GM12865 (cell line): Measurements from ENCODE around the gene RNF224.

ENCODE experiments used
- DNase-seq: peaks from one replicate; pipeline ENCODE4 v3.0.0; 2010; ENCODE audit warnings: low read depth
- H3K4me3 ChIP-seq: 2 replicates; pipeline ENCODE4 v1.5.1; 2011; ENCODE audit warnings: mild to moderate bottlenecking, low read depth, low read length, control low read depth
- TF ChIP-seq, protein P1 (sequence below): IDR thresholded peaks from 2 replicates; pipeline ENCODE4 v1.5.1; 2011; ENCODE audit warnings: low read length, control low read depth, low read depth, inconsistent platforms; ENCODE audit not compliant: insufficient read depth; ENCODE audit errors: missing control alignments

Gene RNF224

DNA sequence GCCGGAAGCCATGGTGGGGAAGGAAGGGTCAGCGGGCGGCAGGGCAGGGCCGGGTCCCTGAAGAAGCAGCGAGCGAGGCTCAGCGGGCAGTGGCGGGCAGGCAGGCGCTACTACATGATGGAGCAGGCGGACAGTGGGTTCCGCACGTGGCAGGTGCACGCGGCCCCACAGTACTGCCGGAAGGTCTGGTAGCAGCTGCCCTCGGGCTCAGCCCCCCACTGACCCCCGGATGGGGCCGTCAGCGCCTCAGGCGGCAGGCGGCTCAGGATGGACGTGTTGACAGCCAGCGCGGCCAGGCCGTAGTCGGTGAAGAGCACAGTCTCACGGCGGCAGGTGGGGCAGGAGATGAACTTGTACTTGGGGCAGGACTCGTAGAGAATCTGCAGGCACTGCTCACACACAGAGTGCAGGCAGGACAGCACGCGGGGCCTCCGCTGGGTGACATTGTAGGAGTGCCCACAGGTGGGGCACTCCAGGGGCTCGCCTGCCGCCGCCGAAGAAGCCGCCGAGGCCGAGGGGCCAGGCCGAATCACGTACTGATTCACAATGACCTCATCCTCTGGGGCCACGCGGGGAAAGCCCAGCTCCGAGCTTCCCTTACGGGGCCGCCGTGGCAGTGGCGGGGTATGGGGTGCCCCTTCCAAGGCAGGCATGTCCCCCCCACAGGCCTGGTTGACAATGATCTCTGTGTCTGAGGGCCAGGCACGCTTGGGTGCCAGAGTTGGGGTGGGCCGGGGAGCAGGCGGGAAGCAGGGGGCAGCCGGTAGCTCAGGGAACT is 6.8 kb upstream of the RNF224 start:
- DNase-seq = no peak
- TF ChIP-seq, protein P1, sequence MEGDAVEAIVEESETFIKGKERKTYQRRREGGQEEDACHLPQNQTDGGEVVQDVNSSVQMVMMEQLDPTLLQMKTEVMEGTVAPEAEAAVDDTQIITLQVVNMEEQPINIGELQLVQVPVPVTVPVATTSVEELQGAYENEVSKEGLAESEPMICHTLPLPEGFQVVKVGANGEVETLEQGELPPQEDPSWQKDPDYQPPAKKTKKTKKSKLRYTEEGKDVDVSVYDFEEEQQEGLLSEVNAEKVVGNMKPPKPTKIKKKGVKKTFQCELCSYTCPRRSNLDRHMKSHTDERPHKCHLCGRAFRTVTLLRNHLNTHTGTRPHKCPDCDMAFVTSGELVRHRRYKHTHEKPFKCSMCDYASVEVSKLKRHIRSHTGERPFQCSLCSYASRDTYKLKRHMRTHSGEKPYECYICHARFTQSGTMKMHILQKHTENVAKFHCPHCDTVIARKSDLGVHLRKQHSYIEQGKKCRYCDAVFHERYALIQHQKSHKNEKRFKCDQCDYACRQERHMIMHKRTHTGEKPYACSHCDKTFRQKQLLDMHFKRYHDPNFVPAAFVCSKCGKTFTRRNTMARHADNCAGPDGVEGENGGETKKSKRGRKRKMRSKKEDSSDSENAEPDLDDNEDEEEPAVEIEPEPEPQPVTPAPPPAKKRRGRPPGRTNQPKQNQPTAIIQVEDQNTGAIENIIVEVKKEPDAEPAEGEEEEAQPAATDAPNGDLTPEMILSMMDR = no peak
- H3K4me3 ChIP-seq = no peak overlapping the region

DNA sequence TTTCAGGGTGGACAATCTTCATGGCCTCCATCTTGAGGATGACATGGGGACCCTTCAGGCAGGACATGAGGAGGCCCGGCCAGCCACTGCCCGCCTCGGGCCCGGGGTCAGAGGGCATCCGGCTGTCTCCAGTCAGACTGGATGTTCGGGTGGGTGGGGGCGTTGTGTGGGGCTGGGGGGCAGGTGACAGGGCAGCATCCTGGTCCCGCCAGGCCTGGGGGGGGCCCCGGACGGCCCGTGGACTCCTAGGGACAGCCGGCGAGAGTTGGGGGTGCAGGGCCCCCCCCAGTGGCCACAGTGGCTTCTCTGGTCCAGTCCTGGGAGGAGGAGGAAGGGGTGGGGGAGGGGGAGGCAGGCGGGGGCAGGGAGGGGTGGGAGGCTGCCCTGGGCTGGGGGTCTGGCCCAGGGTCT is 6.2 kb upstream of the RNF224 start:
- TF ChIP-seq, protein P1 = no peak
- H3K4me3 ChIP-seq = no peak overlapping the region
- DNase-seq = no peak

DNA sequence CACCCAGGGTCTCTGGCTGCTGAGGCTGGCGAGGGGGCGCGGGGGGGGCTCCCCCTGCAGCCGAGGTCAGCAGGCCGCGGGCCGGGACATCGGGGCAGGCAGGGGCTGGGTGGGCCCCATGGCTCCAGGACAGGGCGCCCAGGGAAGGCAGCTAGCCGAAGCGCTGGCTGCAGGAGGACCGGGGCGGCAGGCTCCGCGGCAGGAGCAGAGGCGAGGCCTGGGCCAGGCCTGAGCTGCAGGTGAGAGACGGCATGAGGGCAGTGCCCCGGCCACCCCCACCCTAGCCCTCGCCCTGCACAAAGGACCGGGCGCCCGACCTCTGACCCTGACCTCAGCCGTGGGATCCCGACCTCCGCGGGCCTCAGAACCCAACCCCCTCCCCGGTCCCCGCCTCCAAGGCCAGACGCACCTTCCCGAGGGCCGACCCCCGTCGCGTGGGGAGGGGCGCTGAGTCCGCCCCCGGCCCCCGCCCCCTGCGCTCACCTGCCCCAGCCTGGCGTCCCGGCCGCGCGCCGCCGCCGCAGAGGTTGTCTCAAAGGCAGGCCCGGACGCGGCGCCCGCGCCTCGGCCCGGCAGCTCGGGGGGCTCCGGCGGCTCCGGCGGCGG is 5.7 kb upstream of the RNF224 start:
- TF ChIP-seq, protein P1 = no peak
- DNase-seq = no peak
- peak overlapping the region; percentile 46 for H3K4me3 ChIP-seq

DNA sequence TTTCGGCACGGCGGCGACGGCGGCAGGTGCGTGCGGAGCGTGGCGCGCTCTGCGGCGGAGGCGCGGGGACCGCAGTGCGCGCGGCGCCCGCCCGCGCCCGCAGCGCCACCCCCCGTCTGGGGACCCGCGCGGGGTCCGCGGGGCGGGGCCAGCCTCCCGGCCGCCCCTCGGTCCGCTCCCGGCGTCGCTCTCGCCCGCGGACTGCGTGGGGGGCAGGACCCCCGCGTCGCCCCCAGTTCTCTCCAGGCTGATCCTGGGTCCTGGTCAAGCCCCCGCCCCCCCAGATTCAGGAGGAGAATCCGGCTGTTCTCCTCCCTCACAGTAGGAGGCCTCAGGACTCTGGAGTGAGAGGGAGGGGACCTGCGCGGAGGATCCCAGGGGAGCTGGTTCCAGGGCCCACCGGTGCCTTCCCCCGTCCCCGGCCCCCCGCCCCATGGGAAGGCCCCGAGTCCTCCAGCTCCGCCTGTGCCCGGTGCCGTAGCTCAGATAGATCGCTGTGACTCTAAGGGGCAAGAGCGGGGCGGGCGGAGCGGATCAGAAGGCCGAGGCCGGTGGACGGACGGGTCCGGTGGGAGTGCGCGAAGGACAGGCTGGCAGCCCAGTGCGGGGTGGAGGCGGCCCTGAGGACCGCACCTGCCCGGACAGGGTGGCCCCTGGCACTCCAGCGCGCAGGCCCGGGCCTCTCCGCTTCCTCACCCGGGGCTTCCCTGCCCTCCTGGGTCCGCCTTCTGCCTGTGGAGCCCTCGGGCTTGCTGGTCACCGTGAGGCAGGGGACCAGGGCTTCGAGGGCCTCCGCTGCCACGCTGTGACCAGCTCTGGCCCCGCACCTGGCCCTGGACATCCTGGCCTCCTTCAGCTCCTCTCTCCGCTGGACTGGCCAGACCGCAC is 4.9 kb upstream of the RNF224 start, which contains the start of gene RNF208:
Gene RNF208, minus strand, starts transcription at position 51 of the 888 bp plus-strand sequence. CDS start 1,028 bp downstream, outside the sequence.
- H3K4me3 ChIP-seq = peak within 1 kb of the TSS; percentile 76
- DNase-seq = no peak
- TF ChIP-seq, protein P1 = no peak

DNA sequence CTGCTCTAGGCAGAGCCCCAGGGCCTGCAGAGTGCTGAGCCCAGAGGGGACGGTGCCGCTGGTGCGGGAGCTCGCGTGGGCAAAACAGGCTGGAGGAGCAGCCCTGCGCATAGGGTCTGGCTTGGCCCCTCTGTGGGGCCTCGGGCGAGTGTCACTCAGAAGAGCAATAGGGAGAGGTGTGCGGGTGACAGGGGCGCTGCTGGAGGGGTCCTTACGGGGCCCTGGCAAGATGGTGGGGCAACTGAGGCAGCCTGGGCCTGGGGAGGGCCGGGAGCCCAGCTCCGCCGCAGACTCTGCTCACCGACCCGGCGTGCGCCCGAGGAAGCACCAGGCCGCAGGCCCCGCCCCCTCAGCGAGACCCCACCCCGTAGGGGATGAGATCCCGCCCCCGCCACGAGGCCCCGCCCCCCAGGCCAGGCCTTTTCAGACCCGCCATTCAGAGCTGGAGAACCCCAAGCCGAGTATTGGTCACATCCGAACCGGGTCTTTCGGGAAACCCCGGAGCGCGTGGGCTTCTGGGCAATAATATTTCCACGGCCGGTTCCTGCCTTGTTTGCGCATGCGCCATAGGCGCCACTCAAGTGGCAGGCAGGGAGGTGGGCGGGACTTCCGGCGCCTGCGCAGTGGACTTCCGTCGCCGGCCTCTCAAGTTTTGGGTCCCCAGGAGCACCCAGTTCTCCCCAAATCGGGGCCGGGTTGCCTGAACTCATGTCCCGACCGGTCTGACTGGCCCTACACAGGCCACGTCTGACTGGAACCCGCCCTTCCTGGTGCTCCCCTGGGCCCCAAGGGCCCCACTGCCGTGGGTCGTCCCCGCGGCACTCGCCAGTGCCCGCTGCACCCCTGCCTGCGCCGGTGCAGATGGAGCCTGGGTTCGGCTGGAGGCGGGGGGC is 4.0 kb upstream of the RNF224 start:
- TF ChIP-seq, protein P1 = no peak
- peak overlapping the region; percentile 92 for H3K4me3 ChIP-seq
- DNase-seq = peak; percentile 99

DNA sequence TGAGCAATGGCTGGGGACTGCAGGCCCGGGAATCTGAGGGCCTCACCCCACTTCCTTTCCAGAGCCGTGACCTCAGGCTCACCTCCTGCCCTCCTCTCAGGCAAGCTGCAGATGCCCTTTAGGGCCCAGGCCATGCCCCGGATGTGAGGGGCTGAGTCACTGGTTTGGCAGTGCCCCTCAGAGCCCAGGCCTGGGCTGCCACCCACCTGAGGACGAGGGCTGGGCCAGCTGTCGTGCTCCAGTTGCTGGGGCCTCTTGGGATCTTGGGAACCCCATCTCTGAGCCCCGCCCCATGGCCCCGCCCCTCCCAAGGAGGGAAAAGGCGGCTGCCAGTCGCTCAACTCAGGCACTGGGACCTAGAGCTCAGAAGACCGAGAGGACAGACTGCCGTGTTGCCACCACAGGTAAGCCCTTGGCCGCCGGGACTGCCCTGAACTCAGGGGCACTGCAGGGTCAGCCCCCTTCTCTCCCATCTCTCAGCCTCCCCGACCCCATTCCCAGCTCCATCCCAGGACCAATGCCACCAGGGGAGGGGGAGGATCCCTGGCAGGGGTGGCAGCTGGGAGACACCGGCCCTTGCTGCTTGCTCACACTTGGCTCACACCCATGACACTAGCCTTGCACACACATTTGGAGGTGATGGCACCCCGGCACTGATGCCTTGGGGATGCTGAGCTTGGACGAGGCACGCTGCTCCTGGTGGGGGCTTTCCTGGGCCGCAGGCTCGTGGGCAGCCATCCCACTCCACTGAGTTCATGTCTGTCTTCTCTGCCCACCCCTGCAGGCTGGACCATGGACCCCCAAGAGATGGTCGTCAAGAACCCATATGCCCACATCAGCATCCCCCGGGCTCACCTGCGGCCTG is 2.2 kb upstream of the RNF224 start, which contains the start of gene CYSRT1:
Gene CYSRT1, plus strand, starts transcription at position 345 of the 865 bp plus-strand sequence. Its CDS starts 448 bp downstream, at position 793.
- DNase-seq = no peak

More for the DNA sequence above, 2.2 kb upstream of the RNF224 start, which contains the start of gene CYSRT1:
- H3K4me3 ChIP-seq = peak within 1 kb of the TSS; percentile 92
- TF ChIP-seq, protein P1 = no peak
